Loucy (cell line): ENCODE results near the gene INSYN1.

Experiments used
- H2AFZ ChIP-seq: fragments of 200-600 bp; sonication (generic); 2 replicates; pipeline ENCODE4 v1.6.0; 2016; ENCODE audit warnings: antibody characterized with exemption, mild to moderate bottlenecking, low read length, moderate library complexity
- H3F3A ChIP-seq: fragments of 200-600 bp; 2 replicates; pipeline ENCODE4 v1.6.0; 2016; ENCODE audit warnings: antibody characterized with exemption, low read depth, mild to moderate bottlenecking
- H3K27me3 ChIP-seq: fragments of 200-600 bp; sonication (generic); 2 replicates; pipeline ENCODE4 v1.6.1; 2014; ENCODE audit warnings: low read length, mild to moderate bottlenecking; ENCODE audit not compliant: insufficient read depth, poor library complexity, severe bottlenecking
- H3K36me3 ChIP-seq: fragments of 200-600 bp; sonication (generic); 2 replicates; pipeline ENCODE4 v1.6.1; 2016; ENCODE audit warnings: low read length; ENCODE audit not compliant: insufficient read depth
- H3K4me1 ChIP-seq: fragments of 200-600 bp; sonication (generic); 2 replicates; pipeline ENCODE4 v1.5.1; 2014; ENCODE audit warnings: low read length, mild to moderate bottlenecking; ENCODE audit not compliant: insufficient read depth, poor library complexity, severe bottlenecking
- H3K4me2 ChIP-seq: fragments of 200-600 bp; sonication (generic); 2 replicates; pipeline ENCODE4 v1.6.0; 2014; ENCODE audit warnings: antibody characterized with exemption, low read length, low read depth, mild to moderate bottlenecking; ENCODE audit not compliant: poor library complexity, severe bottlenecking
- H3K4me3 ChIP-seq: fragments of 200-600 bp; sonication (generic); 2 replicates; pipeline ENCODE4 v1.5.1; 2014; ENCODE audit warnings: low read length, mild to moderate bottlenecking, mixed read lengths; ENCODE audit not compliant: poor library complexity, severe bottlenecking
- H3K79me2 ChIP-seq: fragments of 200-600 bp; sonication (generic); 2 replicates; pipeline ENCODE4 v1.6.1; 2014; ENCODE audit warnings: low read length; ENCODE audit not compliant: insufficient read depth
- H3K9ac ChIP-seq: fragments of 200-600 bp; sonication (generic); 2 replicates; pipeline ENCODE4 v1.6.0; 2014; ENCODE audit warnings: mild to moderate bottlenecking, low read depth, low read length, moderate library complexity; ENCODE audit not compliant: poor library complexity, severe bottlenecking
- H3K9me2 ChIP-seq: fragments of 200-600 bp; sonication (generic); replicated peaks from 2 replicates; pipeline ENCODE4 v1.6.1; 2016; ENCODE audit warnings: low read depth, low read length, mixed read lengths
- H3K9me3 ChIP-seq: fragments of 200-600 bp; sonication (generic); 2 replicates; pipeline ENCODE4 v1.6.1; 2014; ENCODE audit warnings: mild to moderate bottlenecking, antibody characterized with exemption, low read length, low read depth; ENCODE audit not compliant: insufficient read depth
- H4K20me1 ChIP-seq: fragments of 200-600 bp; sonication (generic); 2 replicates; pipeline ENCODE4 v1.6.0; 2014; ENCODE audit warnings: antibody characterized with exemption, low read length, mild to moderate bottlenecking; ENCODE audit not compliant: insufficient read depth, poor library complexity, severe bottlenecking
- EZH2phosphoT487 ChIP-seq: fragments of 200-600 bp; IDR thresholded peaks from 2 replicates; pipeline ENCODE4 v1.6.1; 2018; ENCODE audit warnings: antibody characterized with exemption, mild to moderate bottlenecking, moderate library complexity, borderline replicate concordance
- TF ChIP-seq, protein P1 (sequence below): fragments of 200-600 bp; sonication (generic); conservative IDR thresholded peaks from 2 replicates; pipeline ENCODE4 v1.5.1; 2014; ENCODE audit warnings: mild to moderate bottlenecking, antibody characterized with exemption, low read length

INSYN1 gene

DNA sequence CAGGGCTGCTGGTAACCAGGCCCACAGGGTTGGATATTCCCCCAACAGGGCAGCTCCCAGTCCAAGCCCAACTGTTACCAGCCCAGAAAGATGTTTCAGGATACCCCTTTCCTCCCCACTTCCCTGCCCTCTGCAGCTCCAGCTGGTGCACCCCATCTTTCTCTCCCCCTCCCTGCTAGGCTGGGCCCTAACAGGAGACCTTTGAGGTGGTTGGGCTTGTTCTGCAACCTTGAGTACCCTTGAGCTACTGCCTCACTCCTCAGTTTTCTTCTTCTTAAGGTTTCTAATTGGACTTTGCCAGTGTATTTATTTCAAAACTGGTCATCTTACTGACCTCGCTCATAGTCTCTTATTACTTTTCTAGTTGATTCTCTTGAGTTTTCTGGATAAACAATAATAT lies 16.9 kb upstream of the INSYN1 start:
- H3K36me3 ChIP-seq: no peaks in the 10 kb centered on the region
- no peaks in the 10 kb centered on the region for H4K20me1 ChIP-seq
- no peaks in the 10 kb centered on the region for H3F3A ChIP-seq
- no peak overlapping the region for H3K4me3 ChIP-seq
- no peaks in the 10 kb centered on the region for H3K79me2 ChIP-seq
- H2AFZ ChIP-seq: no peak overlapping the region
- H3K9me3 ChIP-seq: no peaks in the 10 kb centered on the region
- H3K9ac ChIP-seq: no peak overlapping the region
- H3K27me3 ChIP-seq: no peaks in the 10 kb centered on the region
- no peak overlapping the region for H3K4me2 ChIP-seq
- no peaks in the 10 kb centered on the region for H3K4me1 ChIP-seq
- TF ChIP-seq, protein P1, sequence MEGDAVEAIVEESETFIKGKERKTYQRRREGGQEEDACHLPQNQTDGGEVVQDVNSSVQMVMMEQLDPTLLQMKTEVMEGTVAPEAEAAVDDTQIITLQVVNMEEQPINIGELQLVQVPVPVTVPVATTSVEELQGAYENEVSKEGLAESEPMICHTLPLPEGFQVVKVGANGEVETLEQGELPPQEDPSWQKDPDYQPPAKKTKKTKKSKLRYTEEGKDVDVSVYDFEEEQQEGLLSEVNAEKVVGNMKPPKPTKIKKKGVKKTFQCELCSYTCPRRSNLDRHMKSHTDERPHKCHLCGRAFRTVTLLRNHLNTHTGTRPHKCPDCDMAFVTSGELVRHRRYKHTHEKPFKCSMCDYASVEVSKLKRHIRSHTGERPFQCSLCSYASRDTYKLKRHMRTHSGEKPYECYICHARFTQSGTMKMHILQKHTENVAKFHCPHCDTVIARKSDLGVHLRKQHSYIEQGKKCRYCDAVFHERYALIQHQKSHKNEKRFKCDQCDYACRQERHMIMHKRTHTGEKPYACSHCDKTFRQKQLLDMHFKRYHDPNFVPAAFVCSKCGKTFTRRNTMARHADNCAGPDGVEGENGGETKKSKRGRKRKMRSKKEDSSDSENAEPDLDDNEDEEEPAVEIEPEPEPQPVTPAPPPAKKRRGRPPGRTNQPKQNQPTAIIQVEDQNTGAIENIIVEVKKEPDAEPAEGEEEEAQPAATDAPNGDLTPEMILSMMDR: no peak
- no peak for TF ChIP-seq EZH2phosphoT487
- H3K9me2 ChIP-seq: no peaks in the 10 kb centered on the region

DNA sequence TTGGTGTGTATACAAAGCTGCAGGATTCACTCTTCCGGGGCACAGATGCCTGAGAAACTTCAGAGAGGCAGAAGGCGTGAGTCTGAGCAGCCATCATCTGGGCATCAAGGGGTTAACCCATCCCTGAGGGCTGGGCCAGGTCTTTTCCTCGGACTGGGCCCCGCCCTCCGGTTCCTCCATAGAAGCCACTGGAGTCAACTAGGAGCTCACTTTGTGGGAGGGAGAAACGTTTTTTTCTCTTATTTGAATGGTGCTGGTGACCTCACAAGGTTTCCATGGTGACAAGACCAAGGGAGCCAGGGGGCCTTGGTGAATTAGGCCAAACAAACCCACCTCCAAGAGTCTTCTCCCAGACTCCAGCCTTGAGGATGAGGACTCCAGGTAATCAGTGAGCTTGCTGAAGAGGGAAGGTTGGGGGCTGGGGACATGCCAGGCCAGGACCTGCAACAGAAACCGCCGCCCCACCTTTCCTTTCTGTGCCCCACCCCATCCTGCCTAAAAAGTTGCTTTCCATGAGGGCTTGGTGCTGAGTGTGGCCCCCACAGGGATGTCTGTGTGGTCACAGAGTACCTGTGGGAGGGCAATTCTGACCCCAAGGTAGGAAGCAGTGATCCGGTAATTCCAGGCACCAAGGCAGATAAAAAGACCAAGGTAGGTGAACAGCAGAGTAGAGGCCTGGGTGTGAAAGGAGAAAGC lies 14.8 kb upstream of the INSYN1 start:
- Histone ChIP-seq H3K4me2 (no peak overlapping the region), H3K9ac (no peak overlapping the region), H3K9me3 (no peaks in the 10 kb centered on the region), H3K79me2 (no peaks in the 10 kb centered on the region), H4K20me1 (no peaks in the 10 kb centered on the region), H3K36me3 (no peaks in the 10 kb centered on the region), H3K4me1 (no peaks in the 10 kb centered on the region), H2AFZ (no peak overlapping the region), H3K27me3 (no peaks in the 10 kb centered on the region), H3F3A (no peaks in the 10 kb centered on the region), H3K4me3 (no peak overlapping the region), H3K9me2 (no peaks in the 10 kb centered on the region)
- TF ChIP-seq EZH2phosphoT487: no peak
- TF ChIP-seq, protein P1: no peak

DNA sequence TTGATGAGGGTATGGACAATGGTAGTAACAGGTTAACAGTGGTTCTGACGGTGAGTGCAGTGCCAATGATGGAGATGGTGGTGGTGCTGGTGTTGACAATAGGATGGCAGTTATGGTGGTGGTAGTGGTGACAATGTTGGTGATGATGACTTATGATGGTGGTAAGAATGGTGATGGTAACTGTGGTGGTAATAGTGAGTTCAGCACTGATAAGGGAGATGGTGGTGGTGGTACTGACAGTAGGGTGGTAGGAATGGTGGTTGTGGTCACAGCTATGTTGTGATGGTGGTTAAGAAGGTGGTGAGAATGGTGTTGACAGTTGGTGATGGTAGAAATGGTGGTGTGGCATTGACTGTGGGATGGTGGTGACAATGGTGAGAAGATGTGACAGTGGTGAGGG lies 13.4 kb upstream of the INSYN1 start:
- no peak overlapping the region for H2AFZ ChIP-seq
- no peaks in the 10 kb centered on the region for H3F3A ChIP-seq
- TF ChIP-seq EZH2phosphoT487: no peak
- TF ChIP-seq, protein P1: no peak
- no peak overlapping the region for H3K9ac ChIP-seq
- no peaks in the 10 kb centered on the region for H3K9me2 ChIP-seq
- no peaks in the 10 kb centered on the region for H3K9me3 ChIP-seq
- no peaks in the 10 kb centered on the region for H3K27me3 ChIP-seq
- H3K79me2 ChIP-seq: no peaks in the 10 kb centered on the region
- H4K20me1 ChIP-seq: no peaks in the 10 kb centered on the region
- no peaks in the 10 kb centered on the region for H3K36me3 ChIP-seq
- no peak overlapping the region for H3K4me2 ChIP-seq
- no peak overlapping the region for H3K4me3 ChIP-seq
- no peaks in the 10 kb centered on the region for H3K4me1 ChIP-seq
